GM23338 (cell line): Measurements from ENCODE around the gene HSPA12A. TPM values are rescaled to one million over a fixed set of nuclear protein-coding genes. Genes with fewer than 3 reads are reported as not detected.

Experiments used
- ATAC-seq: fragments of 200-7000 bp; cut with Tn5 transposase; 3 replicates; pipeline ENCODE4 v1.9.1; 2020
- DNase-seq: peaks from one replicate; pipeline ENCODE4 v3.0.0-alpha.2; 2015; ENCODE audit warnings: low spot score
- H2AFZ ChIP-seq: fragments of 200-600 bp; sonication (generic); 2 replicates; pipeline ENCODE4 v1.8.0; 2016; ENCODE audit warnings: antibody characterized with exemption, mild to moderate bottlenecking, moderate library complexity
- H3F3A ChIP-seq: fragments of 200-600 bp; sonication (generic); replicated peaks from 2 replicates; pipeline ENCODE4 v1.8.0; 2017; ENCODE audit warnings: antibody characterized with exemption, mixed run types, low read depth
- H3K27ac ChIP-seq: fragments of 200-600 bp; sonication (generic); 2 replicates; pipeline ENCODE4 v1.6.1; 2016; ENCODE audit warnings: low read depth
- H3K27me3 ChIP-seq: fragments of 200-600 bp; sonication (generic); 2 replicates; pipeline ENCODE4 v1.8.0; 2016; ENCODE audit warnings: mild to moderate bottlenecking, mixed run types, moderate library complexity; ENCODE audit not compliant: insufficient read depth
- H3K36me3 ChIP-seq: fragments of 200-600 bp; sonication (generic); 2 replicates; pipeline ENCODE4 v1.8.0; 2016; ENCODE audit warnings: mild to moderate bottlenecking; ENCODE audit not compliant: insufficient read depth
- H3K4me1 ChIP-seq: fragments of 200-600 bp; sonication (generic); 2 replicates; pipeline ENCODE4 v1.8.0; 2016; ENCODE audit warnings: mild to moderate bottlenecking, moderate library complexity; ENCODE audit not compliant: insufficient read depth
- H3K4me2 ChIP-seq: fragments of 200-600 bp; sonication (generic); 2 replicates; pipeline ENCODE4 v1.7.1; 2017; ENCODE audit warnings: mixed run types
- H3K4me3 ChIP-seq: fragments of 200-600 bp; sonication (generic); 2 replicates; pipeline ENCODE4 v1.6.1; 2016; ENCODE audit warnings: mixed run types
- H3K79me2 ChIP-seq: fragments of 200-600 bp; sonication (generic); replicated peaks from 2 replicates; pipeline ENCODE4 v1.8.0; 2017; ENCODE audit warnings: mild to moderate bottlenecking; ENCODE audit not compliant: insufficient read depth
- H3K9me2 ChIP-seq: fragments of 200-600 bp; sonication (generic); 2 replicates; pipeline ENCODE4 v1.8.0; 2017; ENCODE audit not compliant: insufficient read depth
- H4K20me1 ChIP-seq: fragments of 200-600 bp; sonication (generic); replicated peaks from 2 replicates; pipeline ENCODE4 v1.8.0; 2017; ENCODE audit warnings: mild to moderate bottlenecking; ENCODE audit not compliant: insufficient read depth
- H3K27ac Mint-ChIP-seq: 2 replicates; pipeline ENCODE4 v1.8.0; 2020; ENCODE audit warnings: inconsistent platforms, mild to moderate bottlenecking, moderate library complexity, mixed read lengths
- H3K27me3 Mint-ChIP-seq: 3 replicates; pipeline ENCODE4 v1.8.0; 2022; ENCODE audit warnings: low read depth, mild to moderate bottlenecking, moderate library complexity, mixed read lengths, inconsistent platforms; ENCODE audit not compliant: insufficient read depth, poor library complexity
- H3K36me3 Mint-ChIP-seq: 3 replicates; pipeline ENCODE4 v1.8.0; 2021; ENCODE audit warnings: low read depth, mild to moderate bottlenecking, inconsistent platforms, moderate library complexity, mixed read lengths
- H3K4me1 Mint-ChIP-seq: 3 replicates; pipeline ENCODE4 v1.8.0; 2020; ENCODE audit warnings: mild to moderate bottlenecking, inconsistent platforms, mixed read lengths
- H3K4me3 Mint-ChIP-seq: 3 replicates; pipeline ENCODE4 v1.8.0; 2021; ENCODE audit warnings: moderate library complexity, mild to moderate bottlenecking, inconsistent platforms, mixed read lengths
- H3K9me3 Mint-ChIP-seq: 3 replicates; pipeline ENCODE4 v1.8.0; 2020; ENCODE audit warnings: moderate library complexity, mild to moderate bottlenecking, inconsistent platforms, mixed read lengths
- CREB1 ChIP-seq: fragments of 250-450 bp; sonication (Bioruptor Pico); IDR thresholded peaks from 2 replicates; pipeline ENCODE4 v1.5.0; 2020; ENCODE audit warnings: low read depth, mild to moderate bottlenecking, moderate library complexity
- ETS1 ChIP-seq: IDR thresholded peaks from 2 replicates; pipeline ENCODE4 v1.6.1; 2016; ENCODE audit warnings: antibody characterized with exemption
- EZH2 ChIP-seq: fragments of 200-600 bp; sonication (generic); IDR thresholded peaks from one replicate; pipeline ENCODE4 v1.8.0; 2017; ENCODE audit warnings: antibody characterized with exemption, mild to moderate bottlenecking, low read depth; ENCODE audit not compliant: unreplicated experiment
- EZH2phosphoT487 ChIP-seq: fragments of 200-600 bp; sonication (generic); IDR thresholded peaks from one replicate; pipeline ENCODE4 v1.8.1; 2018; ENCODE audit warnings: antibody characterized with exemption; ENCODE audit not compliant: unreplicated experiment
- JUNB ChIP-seq: IDR thresholded peaks from one replicate; pipeline ENCODE4 v1.6.1; 2016; ENCODE audit warnings: antibody characterized with exemption; ENCODE audit not compliant: unreplicated experiment
- NANOG ChIP-seq: IDR thresholded peaks from 2 replicates; pipeline ENCODE4 v1.6.1; 2016; ENCODE audit warnings: antibody characterized with exemption, borderline replicate concordance
- POLR2AphosphoS5 ChIP-seq: IDR thresholded peaks from 2 replicates; pipeline ENCODE4 v1.6.1; 2016; ENCODE audit warnings: antibody characterized with exemption, low read depth
- REST ChIP-seq: IDR thresholded peaks from one replicate; pipeline ENCODE4 v1.6.1; 2018; ENCODE audit warnings: antibody characterized with exemption; ENCODE audit not compliant: unreplicated experiment
- STAT1 ChIP-seq: IDR thresholded peaks from one replicate; pipeline ENCODE4 v1.6.1; 2016; ENCODE audit warnings: antibody characterized with exemption; ENCODE audit not compliant: unreplicated experiment
- ZNF114 ChIP-seq: fragments of 250-450 bp; sonication (Bioruptor Pico); IDR thresholded peaks from 2 replicates; pipeline ENCODE4 v1.5.0; 2020; ENCODE audit warnings: mild to moderate bottlenecking, moderate library complexity
- ZNF331 ChIP-seq: fragments of 250-450 bp; sonication (Bioruptor Pico); IDR thresholded peaks from 2 replicates; pipeline ENCODE4 v1.5.0; 2020; ENCODE audit warnings: low read depth, mild to moderate bottlenecking, moderate library complexity
- ZNF462 ChIP-seq: fragments of 250-450 bp; sonication (Bioruptor Pico); IDR thresholded peaks from 2 replicates; pipeline ENCODE4 v1.5.0; 2020; ENCODE audit warnings: mild to moderate bottlenecking, moderate library complexity
- polyA plus RNA-seq: library from polyadenylated mRNA; unstranded; fragments of >200 nt; fragmentation: Nextera tagmentation; extraction: Ambion mirVana; gene quantifications from 2 replicates; pipeline ENCODE4 v1.2.1, GENCODE V29; 2016
- total RNA-seq: library from RNA; depleted of rRNA; stranded (reverse); fragments of >200 nt; shearing (Covaris generic); gene quantifications from 2 replicates; pipeline ENCODE4 v1.2.3, GENCODE V29; 2014
- TF ChIP-seq, protein P1 (sequence below), 2 experiments: fragments of 200-600 bp in 1 of 2; sonication (generic) in 1 of 2; conservative IDR thresholded peaks; 2 replicates each; pipeline versions ENCODE4 v1.5.1 to v1.6.1; 2016 to 2017; ENCODE audit warnings: antibody characterized with exemption in 2 of 2, low read depth in 2 of 2, mild to moderate bottlenecking in 2 of 2, moderate library complexity in 1 of 2

The HSPA12A gene
- total and polyA plus RNA-seq, 2 experiments from 2014 or later: 4.4 to 6.3 TPM

GRCh38 chr10:116632596-116633215 is 109.7 kb downstream of the HSPA12A start:
- TF ChIP-seq REST (no peak), ZNF114 (CRISPR knock-in tag) (no peak), ZNF331 (CRISPR knock-in tag) (no peak), JUNB (no peak), CREB1 (CRISPR knock-in tag) (no peak), POLR2AphosphoS5 (no peak), EZH2phosphoT487 (no peak), NANOG (no peak), ETS1 (no peak), EZH2 (no peak), ZNF462 (CRISPR knock-in tag) (no peak), STAT1 (no peak)
- TF ChIP-seq, protein P1, sequence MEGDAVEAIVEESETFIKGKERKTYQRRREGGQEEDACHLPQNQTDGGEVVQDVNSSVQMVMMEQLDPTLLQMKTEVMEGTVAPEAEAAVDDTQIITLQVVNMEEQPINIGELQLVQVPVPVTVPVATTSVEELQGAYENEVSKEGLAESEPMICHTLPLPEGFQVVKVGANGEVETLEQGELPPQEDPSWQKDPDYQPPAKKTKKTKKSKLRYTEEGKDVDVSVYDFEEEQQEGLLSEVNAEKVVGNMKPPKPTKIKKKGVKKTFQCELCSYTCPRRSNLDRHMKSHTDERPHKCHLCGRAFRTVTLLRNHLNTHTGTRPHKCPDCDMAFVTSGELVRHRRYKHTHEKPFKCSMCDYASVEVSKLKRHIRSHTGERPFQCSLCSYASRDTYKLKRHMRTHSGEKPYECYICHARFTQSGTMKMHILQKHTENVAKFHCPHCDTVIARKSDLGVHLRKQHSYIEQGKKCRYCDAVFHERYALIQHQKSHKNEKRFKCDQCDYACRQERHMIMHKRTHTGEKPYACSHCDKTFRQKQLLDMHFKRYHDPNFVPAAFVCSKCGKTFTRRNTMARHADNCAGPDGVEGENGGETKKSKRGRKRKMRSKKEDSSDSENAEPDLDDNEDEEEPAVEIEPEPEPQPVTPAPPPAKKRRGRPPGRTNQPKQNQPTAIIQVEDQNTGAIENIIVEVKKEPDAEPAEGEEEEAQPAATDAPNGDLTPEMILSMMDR (conservative IDR thresholded peaks at IDR 0.05; ENCODE audit: low read depth in 2 of 2): no peak
- ATAC-seq: no peak

More at GRCh38 chr10:116632596-116633215, 109.7 kb downstream of the HSPA12A start:
- no peak overlapping the region for H3K4me2 ChIP-seq
- no peaks in the 10 kb centered on the region for H3K36me3 Mint-ChIP-seq
- no peak overlapping the region for H3K4me3 ChIP-seq
- no peaks in the 10 kb centered on the region for H3K36me3 ChIP-seq
- H3K27ac Mint-ChIP-seq: no peak overlapping the region
- H3K27ac ChIP-seq: no peak overlapping the region
- DNase-seq: no peak
- H3K4me1 ChIP-seq: no peaks in the 10 kb centered on the region
- no peaks in the 10 kb centered on the region for H3K4me1 Mint-ChIP-seq
- H3K9me3 Mint-ChIP-seq: no peaks in the 10 kb centered on the region; the same call in 2 of the 3 replicates
- no peak overlapping the region for H3K4me3 Mint-ChIP-seq
- H3K27me3 Mint-ChIP-seq: no peaks in the 10 kb centered on the region
- 0 out of 2 replicates have a peak, but pooled peaks cover 2% of the 10 kb centered on the region for H3F3A ChIP-seq
- 0 out of 2 replicates have a peak, but pooled peaks cover 3% of the 10 kb centered on the region for H3K27me3 ChIP-seq
- H3K9me2 ChIP-seq: no peaks in the 10 kb centered on the region
- no peaks in the 10 kb centered on the region for H3K79me2 ChIP-seq
- H2AFZ ChIP-seq: no peak overlapping the region
- no peaks in the 10 kb centered on the region for H4K20me1 ChIP-seq
